Inflammatory macrophage (primary cell): ENCODE results near the gene UNC13D.
A peak's percentile ranks its signal among the peaks of the same experiment; 100 is the strongest.
"Not testable (repeated sequence)": the region's sequence is repeated elsewhere in the genome, so short reads cannot be mapped to it uniquely, and the experiment has no call there.

ENCODE experiments used
- DNase-seq, 2 donors: peaks; one replicate each; pipeline ENCODE4 v3.0.0-alpha.2; 2020 to 2022
- total RNA-seq, 18 experiments: gene quantifications; one replicate each; lab custom pipeline; 2026; ENCODE audit warnings: mixed read lengths in 6 of 18, inconsistent platforms in 2 of 18; lab: John Stamatoyannopoulos, UW

UNC13D gene
- 56.0 to 175 (median 110) reads per million in 18 experiments for total RNA-seq

DNA sequence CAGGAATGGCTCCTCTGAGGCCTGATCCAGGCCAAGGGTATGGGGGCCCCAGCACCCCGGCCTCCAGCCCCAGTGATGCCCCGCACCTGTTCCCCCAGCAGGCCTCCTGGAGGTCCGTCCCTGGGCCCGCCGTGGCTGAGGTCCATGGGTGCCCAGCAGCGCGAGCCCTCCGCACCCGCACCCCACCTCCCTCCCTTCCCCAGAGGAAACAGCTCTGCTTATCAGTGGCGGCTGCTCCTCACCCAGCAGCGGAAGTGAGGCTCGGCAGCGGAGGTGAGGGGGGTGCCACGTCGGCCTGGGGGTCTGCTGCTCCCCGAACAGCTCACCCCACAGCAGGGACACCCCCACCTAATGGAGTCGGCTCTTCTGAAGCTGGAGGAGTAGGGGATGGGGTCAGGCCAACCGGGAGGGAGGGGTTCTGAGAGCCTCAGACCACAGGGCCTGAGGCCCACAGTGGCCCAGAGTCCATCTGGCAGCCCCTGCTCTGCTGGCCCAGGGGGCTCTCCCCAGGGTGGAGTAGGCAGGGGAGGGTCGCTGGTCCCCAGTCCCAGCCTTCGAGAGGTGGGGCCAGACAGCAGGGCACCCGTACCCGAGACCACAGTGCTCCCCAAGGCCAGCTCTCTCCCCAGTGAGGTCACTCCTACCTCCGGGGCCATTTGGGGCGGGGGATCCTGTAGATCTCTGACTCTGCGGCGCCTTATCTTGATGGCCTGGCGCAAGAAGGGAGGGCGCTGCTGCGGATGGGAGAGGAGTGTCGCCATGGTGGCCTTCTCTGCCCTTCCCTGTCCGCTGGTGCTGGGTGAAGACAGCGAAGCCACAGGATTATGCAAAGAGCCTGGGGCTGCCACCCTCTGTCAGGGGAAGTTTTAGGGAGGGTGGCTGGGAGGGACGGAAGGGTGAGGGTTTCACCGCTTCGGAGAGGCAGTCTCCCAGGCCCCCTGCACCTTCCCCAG lies at the start of gene UNC13D:
Gene UNC13D, minus strand, starts transcription at position 828 of the 953 bp plus-strand sequence. Its CDS starts 67 bp downstream, at position 761.
- DNase-seq, result peak; percentile 79 to 81

DNA sequence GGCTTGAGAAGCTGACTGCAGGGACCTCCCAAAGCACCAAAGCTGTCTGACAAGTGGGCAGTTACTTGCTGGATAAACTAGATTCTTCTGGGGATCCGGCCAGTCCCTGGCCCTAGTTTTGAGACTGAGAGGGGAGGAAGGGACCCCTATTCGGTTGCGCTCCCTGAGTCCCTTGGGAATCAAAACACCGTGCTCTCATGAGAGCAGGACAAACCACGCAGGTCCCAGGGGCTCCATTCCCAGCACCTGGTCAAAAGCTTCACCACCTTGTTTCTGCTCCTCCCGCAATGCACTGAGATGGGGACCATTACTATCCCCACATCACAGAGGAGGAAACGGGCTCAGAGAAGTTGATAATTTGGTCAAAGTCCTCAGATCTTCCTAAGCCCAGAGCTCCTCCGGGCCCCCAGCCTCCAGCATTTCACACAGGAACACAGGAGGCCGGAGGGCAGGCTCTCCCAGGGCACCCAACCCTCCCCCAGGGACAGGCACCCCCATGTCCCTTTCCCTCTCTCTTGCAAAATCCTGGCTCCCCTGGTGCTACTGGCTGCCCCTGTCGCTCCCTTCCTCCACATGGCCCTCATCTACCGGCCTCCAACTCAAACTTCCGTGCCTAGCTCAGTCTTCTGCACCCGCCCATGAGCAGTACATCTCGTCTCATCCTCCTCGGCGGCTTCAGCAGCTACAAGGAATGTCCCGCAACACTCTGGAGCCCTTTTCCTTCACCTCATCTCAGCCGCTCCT lies 49.3 kb upstream of the UNC13D start:
- no peak for DNase-seq

DNA sequence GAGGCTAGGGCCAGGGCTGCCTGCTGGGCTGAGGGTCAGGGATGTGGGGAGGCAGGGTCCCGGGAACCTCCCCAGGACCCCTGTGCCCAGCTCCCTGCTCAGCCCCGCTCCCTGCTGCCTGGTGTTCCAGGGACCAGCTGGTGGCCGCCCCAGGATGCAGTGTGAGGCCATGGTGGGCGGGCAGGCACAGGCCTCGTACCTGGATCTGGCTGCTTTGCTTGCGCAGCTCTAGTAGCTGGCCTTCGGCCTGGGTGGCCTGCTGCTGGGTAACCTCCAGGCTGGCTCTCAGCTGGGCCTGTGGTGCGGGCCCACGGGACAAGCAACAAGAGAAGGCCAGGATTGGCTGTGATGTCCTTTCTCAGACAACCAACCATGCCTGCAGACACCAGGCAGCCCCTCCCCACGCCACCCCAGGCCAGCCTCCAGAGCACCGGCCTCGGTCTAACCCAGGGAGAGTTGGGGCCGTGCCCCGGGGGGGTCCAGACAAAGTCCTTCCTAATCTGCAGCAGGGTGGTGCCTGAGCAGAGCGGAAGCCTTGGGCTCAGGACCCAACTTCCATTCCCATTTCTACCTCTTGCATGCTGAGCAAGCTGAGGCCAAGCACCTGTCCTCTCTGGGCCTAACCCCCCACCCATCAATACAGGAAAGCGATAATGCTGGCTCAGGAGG lies 48.5 kb upstream of the UNC13D start:
- no peak for DNase-seq

DNA sequence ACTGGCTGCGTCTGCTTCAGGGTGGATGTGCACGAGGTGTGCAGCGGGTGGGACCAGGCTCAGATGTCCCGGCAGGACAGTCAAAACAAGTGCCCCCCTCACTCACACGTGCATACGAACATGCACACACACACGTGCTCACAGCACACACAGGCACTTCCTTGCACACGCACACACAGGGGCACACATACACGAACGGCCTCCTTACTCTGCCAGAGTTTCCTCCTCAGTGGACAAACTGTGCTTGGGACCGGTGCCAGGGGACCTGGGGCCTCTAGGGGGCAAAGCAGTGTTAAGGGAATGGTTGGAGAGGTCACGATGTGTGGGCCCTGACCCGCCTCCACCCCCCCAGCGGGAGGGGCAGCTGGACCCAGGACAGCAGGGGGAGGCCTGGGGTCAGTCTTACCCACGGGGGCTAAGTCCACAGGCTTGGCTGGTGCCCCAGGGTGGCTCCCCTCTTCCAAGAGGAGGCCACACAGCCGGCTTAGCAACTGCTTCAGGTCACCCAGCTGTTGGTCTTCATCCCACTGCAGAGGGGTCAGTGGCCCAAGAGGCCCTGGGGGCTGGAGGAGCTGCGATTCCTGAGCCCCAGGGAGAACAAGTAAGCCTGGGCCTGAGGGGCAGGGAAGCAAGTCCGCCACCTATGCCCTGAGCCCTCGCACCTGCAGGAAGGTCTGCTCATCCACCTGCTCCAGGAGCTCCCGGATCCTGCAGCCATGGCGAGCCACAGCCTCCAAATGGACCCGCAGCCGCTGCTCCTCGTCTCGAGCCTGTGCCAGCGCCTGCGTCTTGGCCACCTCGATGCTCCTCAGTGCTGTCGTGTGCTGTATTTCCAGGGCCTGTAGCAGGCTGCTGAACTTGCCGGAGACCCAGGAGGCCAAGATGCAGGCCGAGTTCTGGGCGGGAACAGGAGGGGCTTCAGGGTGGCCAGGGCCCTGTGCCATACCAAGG lies 47.7 kb upstream of the UNC13D start:
- no peak for DNase-seq

DNA sequence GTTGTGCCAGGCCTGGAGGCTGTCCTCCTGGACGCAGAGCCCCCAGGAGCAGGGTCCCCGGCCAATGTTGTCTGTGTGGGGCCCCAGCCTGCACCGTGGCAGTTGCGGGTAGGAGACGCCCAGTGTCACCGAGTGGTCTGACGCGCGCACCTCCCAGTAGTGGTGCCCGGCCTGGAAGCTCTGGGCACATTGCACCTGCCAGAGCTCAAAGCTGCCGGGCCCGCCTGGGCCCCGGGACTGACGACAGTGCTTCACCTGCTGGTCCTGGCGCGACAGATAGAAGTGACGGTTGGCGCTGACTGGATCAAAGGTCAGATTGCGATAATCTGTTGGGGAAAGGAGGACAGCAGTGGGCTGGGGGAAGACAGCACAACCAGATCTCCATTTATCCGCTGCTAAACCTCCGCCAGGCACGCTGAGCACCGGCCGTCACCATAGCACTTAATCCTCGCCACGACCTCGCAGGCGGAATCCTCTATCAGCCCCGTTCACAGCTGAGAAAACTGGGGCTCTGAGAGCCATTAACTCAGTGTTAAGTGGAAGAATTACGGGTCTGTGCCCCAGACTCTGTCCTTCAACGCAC lies 46.9 kb upstream of the UNC13D start:
- no peak for DNase-seq

DNA sequence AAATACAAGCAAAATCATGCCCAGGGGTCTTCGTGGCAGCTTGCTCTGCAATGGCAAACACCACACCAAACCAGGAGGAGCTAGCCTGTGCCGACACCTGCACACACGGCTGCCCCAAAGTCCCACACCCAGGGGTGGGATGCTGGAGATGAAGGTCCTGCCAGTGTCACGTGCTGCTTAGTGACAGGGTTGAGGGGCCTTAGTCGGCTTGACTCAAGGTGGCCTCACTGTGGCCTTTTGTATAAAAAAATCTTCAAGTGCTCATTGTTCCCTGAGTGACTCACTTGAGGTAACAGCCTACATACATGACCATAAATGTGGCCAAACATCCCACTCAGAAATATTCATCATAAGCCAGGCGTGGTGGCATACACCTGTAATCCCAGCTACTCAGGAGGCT lies 45.2 kb upstream of the UNC13D start:
- no peak for DNase-seq

DNA sequence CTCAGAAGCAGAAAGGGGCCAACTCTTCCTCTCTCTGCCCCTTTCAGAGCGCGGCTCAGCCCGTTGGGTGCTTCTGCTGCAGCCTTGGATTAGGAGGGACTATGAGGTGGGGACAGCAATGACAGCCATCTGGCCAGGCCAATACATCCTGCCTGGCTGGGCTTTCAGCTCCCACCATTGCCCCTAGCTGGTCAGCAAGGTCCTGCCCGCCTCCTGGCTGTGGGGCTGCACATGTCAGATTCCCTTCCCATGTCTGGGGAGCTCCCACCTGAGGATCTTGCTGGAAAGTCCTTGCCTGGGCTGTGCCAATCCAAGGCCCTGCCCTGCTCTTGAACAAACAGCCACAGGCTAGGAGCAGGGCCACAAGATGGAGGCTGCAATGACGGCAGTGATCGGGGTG lies 44.3 kb upstream of the UNC13D start:
- no peak for DNase-seq

DNA sequence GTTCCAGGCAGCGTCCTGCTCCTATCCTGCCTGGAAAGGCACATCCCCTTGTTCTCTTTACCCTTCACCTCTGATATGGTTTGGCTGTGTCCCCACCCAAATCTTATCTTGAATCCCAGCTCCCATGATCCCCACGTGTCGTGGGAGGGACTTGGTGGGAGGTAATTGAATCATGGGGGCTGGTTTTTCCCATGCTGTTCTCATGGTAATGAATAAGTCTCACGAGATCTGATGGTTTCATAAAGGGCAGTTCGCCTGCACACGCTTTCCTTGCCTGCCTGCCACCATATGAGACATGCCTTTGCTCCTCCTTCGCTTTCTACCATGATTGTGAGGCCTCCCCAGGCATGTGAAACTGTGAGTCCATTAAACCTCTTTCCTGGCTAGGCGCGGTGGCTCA lies 41.7 kb upstream of the UNC13D start:
- DNase-seq, result not testable (repeated sequence)

DNA sequence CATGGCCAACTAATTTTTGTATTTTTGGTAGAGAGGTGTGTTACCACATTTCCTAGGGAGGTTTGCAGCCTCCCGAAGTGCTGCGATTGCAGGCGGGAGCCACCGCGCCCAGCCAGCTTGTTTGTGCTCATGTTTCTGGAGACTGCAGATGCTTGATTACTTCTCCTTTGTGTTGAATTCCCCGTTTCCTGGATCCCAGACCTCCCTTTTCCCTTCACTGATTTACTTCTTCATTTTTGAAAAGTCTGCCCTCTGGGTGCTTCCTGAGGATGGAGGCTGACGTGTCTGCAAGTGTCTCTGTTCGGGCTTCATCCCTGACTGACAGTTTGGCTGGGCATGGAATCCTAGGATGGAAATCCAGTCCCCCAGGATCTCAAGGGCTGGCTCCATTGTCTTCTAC lies 41.2 kb upstream of the UNC13D start:
- DNase-seq, result peak in 1 of 2 donors; percentile 23

DNA sequence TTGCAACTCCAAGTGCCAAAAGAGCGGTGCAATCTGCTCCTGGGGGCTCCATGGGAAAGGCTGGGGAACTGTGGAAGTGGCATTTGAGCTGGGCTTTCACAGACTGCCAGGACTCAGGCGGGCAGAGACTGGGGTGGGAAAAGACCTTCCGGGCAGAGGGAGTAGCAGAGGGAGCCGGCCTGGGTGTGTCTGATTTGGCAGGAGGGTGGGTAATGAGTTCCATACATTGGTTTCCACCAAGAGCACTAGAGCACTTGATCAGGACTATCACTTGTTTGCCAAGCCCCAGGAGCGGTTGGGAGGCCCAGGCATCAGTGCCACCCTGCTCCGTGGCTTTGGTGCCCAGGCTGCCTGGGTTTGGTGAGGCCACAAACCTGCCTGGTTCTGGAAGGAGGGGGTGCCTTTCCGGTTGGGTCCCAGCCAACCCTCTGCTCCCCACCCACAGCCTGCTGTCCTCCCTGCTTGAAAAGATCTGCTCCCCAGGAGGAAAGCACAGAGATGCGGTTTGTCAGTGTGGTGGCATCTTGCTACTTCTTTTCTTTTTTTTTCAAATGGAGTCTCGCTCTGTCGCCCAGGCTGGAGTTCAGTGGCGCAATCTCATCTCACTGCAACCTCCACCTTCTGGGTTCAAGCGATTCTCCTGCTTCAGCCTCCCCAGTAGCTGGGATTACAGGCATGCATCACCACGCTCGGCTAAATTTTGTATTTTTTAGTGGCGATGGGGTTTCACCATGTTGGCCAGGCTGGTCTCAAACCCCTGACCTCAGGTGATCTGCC lies 37.7 kb upstream of the UNC13D start:
- DNase-seq, result no peak

DNA sequence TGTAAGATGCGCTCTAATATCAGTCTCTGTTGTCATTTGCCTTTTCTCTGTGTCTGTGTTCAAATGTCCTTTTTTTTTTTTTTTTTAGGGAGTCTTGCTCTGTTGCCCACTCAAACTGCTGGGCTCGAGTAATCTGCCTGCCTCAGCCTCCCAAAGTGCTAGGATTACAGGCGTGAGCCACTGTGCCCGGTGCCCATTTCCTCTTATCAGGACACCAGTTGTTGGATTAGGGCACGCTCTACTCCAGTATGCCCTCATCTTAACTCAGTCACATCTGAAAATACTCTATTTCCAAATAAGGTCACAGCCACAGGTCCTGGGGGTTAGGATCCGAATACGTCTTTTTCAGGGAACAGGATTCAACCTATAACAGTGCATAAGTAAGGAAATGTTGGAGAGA lies 36.1 kb upstream of the UNC13D start:
- no peak for DNase-seq

DNA sequence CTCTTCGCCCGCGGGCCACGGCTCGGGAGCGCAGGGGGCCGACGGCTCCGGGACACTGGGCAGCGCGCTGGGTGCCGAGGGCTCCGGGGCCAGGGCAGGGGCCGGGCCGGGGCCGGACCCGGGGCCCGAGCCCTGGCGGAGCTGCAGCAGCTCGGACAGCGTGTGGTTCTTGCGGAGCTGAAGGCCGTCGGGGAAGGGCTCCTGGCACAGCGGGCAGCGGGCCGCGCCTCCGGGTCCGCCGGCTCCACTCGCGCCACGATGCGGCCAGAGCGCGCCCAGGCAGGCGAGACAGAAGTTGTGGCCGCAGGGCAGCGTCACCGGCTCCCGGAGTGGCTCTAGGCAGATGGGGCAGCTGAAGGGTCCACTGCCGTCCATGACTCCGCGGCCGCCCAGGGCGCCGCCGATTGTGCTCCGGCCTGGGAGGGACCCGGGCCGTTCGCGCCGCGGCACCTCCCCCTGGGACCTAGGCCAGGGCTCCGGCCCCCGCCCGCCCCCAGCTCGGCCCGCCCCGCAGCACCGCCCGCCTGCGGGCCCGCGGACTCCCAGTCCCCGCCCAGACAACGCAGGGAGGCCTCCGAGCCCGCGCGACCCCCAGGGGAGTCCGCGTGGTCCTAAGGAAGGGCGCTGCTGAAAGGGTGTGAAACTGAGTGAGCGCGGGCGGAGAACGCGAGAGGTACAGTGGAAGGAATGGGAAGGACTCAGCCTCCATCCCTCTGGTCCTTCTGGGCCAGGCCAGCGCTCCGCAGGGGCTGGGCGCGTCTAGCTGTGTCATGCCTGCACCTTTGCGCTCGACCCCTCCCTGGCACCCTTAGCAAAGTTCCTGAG lies 34.2 kb upstream of the UNC13D start, which contains the start of gene TRIM47:
Gene TRIM47, minus strand, starts transcription at position 408 of the 825 bp plus-strand sequence. Its CDS starts 33 bp downstream, at position 375.
- DNase-seq, result peak; percentile 37 to 55

DNA sequence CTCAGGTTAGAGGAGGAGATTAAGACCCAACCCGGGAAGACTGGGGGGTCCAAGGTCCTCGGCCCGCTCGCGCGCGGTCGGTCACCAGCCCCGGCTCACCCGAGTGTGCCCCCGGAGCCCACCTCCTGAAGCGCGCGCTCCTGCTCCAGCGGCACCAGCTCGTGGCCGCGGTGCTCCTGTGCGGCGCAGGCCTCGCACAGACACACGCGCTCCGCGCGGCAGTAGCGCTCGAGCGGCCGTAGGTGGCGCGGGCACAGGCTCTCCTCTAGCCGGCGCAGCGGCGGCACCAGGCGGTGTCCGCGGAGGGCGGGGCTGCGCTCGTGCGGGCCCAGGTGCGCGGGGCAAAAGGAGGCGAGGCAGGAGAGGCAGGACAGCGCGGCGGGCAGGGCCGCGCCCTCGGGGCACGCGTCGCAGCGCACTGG lies 33.6 kb upstream of the UNC13D start:
- peak; percentile 54 to 69 for DNase-seq

DNA sequence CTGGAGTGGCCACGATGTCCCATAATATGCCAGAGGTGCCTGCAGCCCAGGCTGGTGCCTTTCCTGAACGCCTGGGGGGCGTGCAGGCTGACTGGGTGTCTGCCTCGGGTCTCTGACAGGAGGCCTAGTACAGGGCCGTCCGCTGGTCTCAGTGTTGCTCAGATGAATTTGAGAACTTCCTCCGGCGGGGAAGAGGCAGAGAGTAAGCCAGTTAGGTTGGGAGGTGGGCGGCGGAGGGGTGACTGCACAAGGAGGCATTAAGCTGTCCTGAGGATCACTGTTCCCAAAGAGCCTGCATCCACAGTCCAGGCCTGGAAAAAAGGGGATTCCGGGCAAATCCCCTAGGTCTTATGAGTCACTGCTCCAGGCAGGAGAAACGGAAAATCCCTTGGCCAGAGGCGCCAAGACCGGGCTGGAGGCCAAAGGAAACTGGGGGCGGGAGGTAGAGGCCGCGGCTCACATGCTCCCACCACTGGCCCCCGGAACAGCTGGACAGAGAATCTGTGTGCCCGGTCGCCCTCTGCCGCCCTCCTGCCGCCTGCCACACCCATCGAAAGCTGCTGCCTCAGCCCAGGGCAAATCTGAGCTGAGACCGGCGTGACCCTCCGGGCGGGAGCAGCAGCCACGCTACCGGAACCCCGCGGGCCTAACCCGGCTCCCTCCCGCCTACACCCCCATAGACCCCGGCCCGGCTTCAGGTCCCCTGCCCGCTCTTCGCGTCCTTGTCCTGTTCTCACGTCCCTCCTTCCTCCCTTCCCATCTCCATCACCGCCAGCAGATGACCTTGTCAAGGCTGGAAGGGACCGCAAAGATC lies 32.9 kb upstream of the UNC13D start:
- DNase-seq, result peak; percentile 62 to 75

DNA sequence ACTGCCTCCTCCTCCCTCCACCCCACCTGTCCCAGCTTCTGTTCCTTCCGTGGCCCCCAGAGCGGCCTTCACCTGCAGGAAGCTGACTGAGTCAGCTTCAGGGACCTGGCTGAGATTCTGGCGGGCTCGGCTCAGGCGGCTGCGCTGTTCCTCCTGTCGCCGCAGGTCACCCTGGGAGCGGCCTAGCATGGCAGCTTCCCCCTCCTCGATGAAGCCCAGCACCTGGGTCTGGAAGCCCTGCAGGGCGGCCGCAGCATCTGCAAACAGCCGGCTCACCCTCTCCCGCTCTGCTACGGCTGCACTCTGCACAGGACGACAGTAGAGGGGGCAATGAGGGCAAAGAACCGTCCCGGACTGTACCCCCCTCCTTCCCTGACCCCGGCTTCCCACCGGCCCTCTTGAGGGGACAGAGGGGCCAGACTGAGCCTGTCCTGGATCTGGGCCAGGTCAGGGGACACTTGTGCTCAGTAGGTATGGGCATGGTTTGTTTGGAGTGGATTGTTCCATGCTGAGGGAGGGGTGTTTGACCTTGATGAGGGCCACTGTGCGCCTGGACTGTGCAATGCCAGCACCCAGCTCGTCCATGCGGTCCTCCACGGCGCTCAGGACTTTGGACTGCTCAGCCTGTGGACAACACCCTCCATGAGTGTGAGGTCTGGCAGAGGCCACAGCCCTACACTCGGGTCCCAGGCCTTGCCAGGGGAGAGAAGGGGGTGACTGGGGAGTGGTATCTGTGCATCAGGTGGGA lies 32.2 kb upstream of the UNC13D start:
- DNase-seq, result no peak

DNA sequence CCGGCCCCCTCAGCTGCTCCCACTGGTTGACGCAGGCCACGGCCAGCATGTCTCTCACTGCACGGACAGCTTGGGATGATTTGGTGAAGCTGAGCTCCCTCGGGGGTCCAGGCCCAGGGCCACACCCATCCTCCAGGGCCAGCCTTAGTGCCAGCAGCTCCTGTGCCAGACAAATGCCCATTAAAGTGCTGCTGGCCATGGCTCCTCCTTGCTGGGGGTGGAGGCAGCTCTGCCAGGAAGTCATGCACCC lies 31.7 kb upstream of the UNC13D start:
- DNase-seq, result no peak

DNA sequence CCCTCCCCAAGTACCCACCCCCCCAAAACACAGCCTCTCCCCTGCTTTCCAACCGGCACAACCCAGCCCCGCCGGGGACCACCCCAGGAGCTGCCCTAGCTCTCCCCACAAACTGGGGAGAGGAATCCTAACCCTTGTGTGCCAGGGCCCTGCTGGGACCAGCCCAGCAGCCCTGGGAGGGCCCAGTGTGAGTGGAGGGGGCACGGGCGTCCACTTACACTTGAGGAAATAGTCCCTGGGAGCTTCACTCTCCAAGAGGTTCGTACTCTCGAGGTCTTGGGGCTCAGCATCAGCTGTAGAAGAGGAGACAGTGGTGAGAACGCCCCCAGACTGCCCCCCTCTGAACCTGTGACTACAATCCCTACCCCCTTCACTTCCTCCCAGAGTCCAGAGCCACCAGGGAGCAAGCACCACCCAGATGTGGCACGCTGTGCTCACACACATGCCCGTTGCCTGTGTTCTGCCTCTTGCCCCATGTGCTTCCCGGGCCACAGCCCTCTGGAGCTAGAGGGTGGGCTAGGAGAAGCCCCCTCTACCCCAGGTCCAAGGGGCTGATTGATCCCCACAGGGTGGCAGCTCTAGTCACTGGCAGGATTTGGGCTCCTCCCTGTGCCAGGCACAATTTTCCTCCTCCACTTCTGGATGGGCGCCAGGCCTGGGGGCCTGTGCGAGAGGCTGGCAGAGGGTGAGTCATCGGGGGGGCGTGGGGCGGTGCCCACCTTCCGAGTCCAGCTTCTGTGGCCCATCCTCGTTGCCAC lies 31.2 kb upstream of the UNC13D start:
- DNase-seq, result peak in 1 of 2 donors; percentile 27
